Endothelial cell (in vitro differentiated cells): Measurements from ENCODE around the gene ATP5PB. TPM values are rescaled to one million over a fixed set of nuclear protein-coding genes. Genes with fewer than 3 reads are reported as not detected.

Source experiments
- DNase-seq: peaks from one replicate; pipeline ENCODE4 v3.0.0; 2021; ENCODE audit warnings: low spot score
- H3K27ac Mint-ChIP-seq: one replicate; pipeline ENCODE4 v1.8.0; 2021; ENCODE audit warnings: mixed read lengths, inconsistent platforms; ENCODE audit not compliant: unreplicated experiment
- H3K27me3 Mint-ChIP-seq: one replicate; pipeline ENCODE4 v1.8.0; 2021; ENCODE audit warnings: mild to moderate bottlenecking, moderate library complexity, mixed read lengths, inconsistent platforms; ENCODE audit not compliant: unreplicated experiment
- H3K36me3 Mint-ChIP-seq: one replicate; pipeline ENCODE4 v1.8.0; 2021; ENCODE audit warnings: mild to moderate bottlenecking, low read depth, mixed read lengths, inconsistent platforms; ENCODE audit not compliant: unreplicated experiment
- H3K4me1 Mint-ChIP-seq: one replicate; pipeline ENCODE4 v1.8.0; 2021; ENCODE audit warnings: mild to moderate bottlenecking, mixed read lengths, inconsistent platforms; ENCODE audit not compliant: unreplicated experiment
- H3K4me3 Mint-ChIP-seq: one replicate; pipeline ENCODE4 v1.8.0; 2021; ENCODE audit warnings: mild to moderate bottlenecking, mixed read lengths, inconsistent platforms; ENCODE audit not compliant: unreplicated experiment
- H3K9me3 Mint-ChIP-seq: one replicate; pipeline ENCODE4 v1.8.0; 2021; ENCODE audit warnings: mixed read lengths, inconsistent platforms; ENCODE audit not compliant: unreplicated experiment
- total RNA-seq: library from RNA; stranded (reverse); fragmentation: NEBNext Ultra II Directional; extraction: Animal tissue kit (Norgen Biotek cat#: 25700); gene quantifications from one replicate; pipeline ENCODE4 v1.2.1, GENCODE V29; 2021; ENCODE audit not compliant: unreplicated experiment
- TF ChIP-seq, protein P1 (sequence below): fragments of 200-600 bp; sonication (generic); IDR thresholded peaks from one replicate; pipeline ENCODE4 v1.5.0; 2021; ENCODE audit warnings: antibody characterized with exemption; ENCODE audit not compliant: unreplicated experiment

ATP5PB gene
- total RNA-seq, 1 donor from 2014 or later = 211 TPM

GRCh38 chr1:111446546-111446945 lies 2.7 kb upstream of the ATP5PB start:
- peaks cover 40% of the 10 kb centered on the region for H3K4me1 Mint-ChIP-seq
- H3K4me3 Mint-ChIP-seq = no peak overlapping the region
- DNase-seq = no peak
- H3K27me3 Mint-ChIP-seq = peaks cover 7% of the 10 kb centered on the region
- no peak overlapping the region for H3K27ac Mint-ChIP-seq
- H3K9me3 Mint-ChIP-seq = no peaks in the 10 kb centered on the region
- TF ChIP-seq, protein P1, sequence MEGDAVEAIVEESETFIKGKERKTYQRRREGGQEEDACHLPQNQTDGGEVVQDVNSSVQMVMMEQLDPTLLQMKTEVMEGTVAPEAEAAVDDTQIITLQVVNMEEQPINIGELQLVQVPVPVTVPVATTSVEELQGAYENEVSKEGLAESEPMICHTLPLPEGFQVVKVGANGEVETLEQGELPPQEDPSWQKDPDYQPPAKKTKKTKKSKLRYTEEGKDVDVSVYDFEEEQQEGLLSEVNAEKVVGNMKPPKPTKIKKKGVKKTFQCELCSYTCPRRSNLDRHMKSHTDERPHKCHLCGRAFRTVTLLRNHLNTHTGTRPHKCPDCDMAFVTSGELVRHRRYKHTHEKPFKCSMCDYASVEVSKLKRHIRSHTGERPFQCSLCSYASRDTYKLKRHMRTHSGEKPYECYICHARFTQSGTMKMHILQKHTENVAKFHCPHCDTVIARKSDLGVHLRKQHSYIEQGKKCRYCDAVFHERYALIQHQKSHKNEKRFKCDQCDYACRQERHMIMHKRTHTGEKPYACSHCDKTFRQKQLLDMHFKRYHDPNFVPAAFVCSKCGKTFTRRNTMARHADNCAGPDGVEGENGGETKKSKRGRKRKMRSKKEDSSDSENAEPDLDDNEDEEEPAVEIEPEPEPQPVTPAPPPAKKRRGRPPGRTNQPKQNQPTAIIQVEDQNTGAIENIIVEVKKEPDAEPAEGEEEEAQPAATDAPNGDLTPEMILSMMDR = no peak
- peaks cover 19% of the 10 kb centered on the region for H3K36me3 Mint-ChIP-seq

DNA sequence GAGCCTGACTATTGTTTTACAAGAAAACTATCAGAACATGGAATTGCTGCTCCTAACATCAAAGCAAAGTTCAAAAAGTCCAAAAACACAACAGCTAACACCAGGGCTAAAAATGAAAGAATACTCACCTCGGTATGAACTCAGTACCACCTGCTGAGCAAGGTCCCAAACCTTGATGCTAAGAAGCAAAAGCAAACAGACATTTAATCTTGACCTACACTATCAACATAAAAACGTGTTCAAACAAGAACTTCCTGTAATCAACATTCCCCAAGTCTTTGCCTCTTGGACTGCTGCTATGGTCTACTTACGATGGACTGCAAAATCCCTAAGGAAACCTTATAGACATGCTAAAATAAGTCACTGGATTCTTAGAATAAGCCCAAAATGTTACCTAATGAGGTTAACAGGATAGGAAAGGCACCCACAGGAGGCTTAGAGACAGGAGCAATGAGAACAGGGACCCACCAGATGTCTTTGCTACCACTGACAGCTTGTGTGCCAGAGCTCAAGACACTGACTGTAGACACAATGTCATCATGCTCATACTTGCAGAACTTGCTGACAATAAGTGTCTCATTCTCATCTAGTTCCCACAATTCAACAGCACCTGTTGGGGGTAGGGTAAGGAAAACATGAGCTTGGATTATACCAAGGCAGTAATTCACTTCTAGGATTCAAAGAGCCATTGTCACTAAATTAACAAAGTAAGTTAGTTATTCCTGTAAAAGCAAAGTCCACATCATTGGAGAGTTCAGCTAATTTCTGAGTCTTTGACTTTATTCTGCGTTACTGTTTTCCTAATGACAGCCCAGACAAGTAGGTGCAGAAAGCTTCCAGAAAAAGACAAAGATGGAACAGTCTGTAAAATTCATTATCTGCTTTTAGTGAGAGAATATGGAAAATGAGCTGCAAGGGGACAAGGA lies 2.0 kb upstream of the ATP5PB start:
- H3K27ac Mint-ChIP-seq = no peak overlapping the region
- TF ChIP-seq, protein P1 = no peak

DNA sequence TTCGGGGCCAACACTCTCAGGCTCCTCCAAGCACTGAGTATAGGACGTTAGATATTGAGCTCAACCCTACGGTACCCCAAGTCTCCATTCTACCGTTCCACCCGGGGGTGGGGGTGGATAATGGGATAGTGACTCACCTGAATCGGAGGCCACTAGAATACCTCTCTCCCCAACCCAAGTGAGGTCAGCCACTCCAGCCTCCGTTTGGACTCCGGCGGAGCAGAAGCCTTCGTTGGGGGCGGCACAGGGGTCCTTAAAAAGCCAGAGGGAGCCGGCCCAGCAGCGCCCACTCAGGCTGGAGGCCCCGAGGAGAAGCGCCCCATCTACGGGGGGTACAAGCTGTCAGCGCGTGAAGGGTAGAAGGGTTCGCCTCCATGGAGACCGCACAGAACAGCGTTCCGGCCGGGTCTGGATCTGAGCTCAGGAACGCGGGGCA lies 764 bp upstream of the ATP5PB start:
- TF ChIP-seq, protein P1 = no peak
- Mint-ChIP-seq H3K27me3 (peaks cover 7% of the 10 kb centered on the region), H3K9me3 (no peaks in the 10 kb centered on the region), H3K4me1 (peaks cover 40% of the 10 kb centered on the region), H3K27ac (peak overlapping the region; percentile 74), H3K4me3 (peak overlapping the region; percentile 99), H3K36me3 (peaks cover 14% of the 10 kb centered on the region)
- no peak for DNase-seq

More for the DNA sequence above, 2.0 kb upstream of the ATP5PB start:
- DNase-seq = no peak
- Mint-ChIP-seq H3K9me3 (no peaks in the 10 kb centered on the region), H3K4me3 (peak overlapping the region; percentile 99), H3K27me3 (peaks cover 7% of the 10 kb centered on the region), H3K4me1 (peaks cover 40% of the 10 kb centered on the region), H3K36me3 (peaks cover 19% of the 10 kb centered on the region)

GRCh38 chr1:111449703-111450017 lies 396 bp downstream of the ATP5PB start:
- Mint-ChIP-seq H3K36me3 (peaks cover 13% of the 10 kb centered on the region), H3K4me1 (peaks cover 40% of the 10 kb centered on the region), H3K27me3 (peaks cover 7% of the 10 kb centered on the region), H3K27ac (peak overlapping the region; percentile 99), H3K9me3 (no peaks in the 10 kb centered on the region), H3K4me3 (peak overlapping the region; percentile 99)
- TF ChIP-seq, protein P1 = no peak
- DNase-seq = no peak

GRCh38 chr1:111450185-111450584 lies 921 bp downstream of the ATP5PB start:
- Mint-ChIP-seq H3K4me1 (peaks cover 40% of the 10 kb centered on the region), H3K27me3 (peaks cover 7% of the 10 kb centered on the region), H3K36me3 (peaks cover 13% of the 10 kb centered on the region), H3K27ac (peak overlapping the region; percentile 99), H3K4me3 (peak overlapping the region; percentile 99), H3K9me3 (no peaks in the 10 kb centered on the region)
- TF ChIP-seq, protein P1 = no peak
- no peak for DNase-seq
